SK-MEL-5 (cell line): ENCODE measurements around the gene RPUSD3. TPM values are rescaled to one million over a fixed set of nuclear protein-coding genes. Genes with fewer than 3 reads are reported as not detected.

Experiments used
- DNase-seq: peaks from one replicate; pipeline ENCODE4 v3.0.0-alpha.2; 2016; ENCODE audit warnings: low read depth, low spot score
- in situ Hi-C: cut with HindIII; loops from 2 replicates; pipeline ENCODE4 v1.10.0; 2016; ENCODE audit warnings: low sequenced_read_pairs, high pct_unique_total_duplicates, low pct_unique_long_range_greater_than_20kb
- total RNA-seq: library from RNA; depleted of rRNA; stranded (reverse); fragments of >200 nt; shearing (Covaris generic); gene quantifications from 2 replicates; pipeline ENCODE4 v1.2.3, GENCODE V29; 2014

Gene RPUSD3
- total RNA-seq, 1 experiment from 2014 or later = 125 TPM

DNA sequence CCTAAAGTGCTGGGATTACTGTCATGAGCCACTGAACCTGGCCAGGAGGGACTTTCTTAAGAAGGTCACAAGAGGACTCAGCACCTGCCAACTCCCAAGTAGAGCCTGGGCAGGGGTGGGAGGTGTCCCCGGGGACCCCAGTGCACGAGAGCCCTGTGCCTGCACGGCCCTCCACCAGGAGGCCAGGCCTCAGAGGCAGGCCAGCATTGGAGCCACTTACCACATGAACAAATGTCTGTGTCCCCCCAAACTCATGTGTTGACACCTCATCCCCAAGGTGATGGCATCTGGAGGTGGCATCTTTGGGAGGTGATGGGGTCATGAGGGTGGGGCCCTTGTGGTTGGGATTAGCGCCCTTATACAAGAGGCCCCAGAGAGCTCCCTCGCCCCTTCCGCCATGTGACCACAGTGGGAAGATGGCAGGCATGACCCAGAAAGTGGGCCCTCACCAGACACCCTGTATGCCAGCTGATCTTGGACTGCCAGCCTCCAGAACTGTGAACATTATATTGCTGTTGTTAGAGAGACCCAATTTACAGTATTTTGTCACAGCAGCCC, 3.2 kb upstream of the RPUSD3 start:
- DNase-seq = no peak
- in situ Hi-C loops = no loop called here

DNA sequence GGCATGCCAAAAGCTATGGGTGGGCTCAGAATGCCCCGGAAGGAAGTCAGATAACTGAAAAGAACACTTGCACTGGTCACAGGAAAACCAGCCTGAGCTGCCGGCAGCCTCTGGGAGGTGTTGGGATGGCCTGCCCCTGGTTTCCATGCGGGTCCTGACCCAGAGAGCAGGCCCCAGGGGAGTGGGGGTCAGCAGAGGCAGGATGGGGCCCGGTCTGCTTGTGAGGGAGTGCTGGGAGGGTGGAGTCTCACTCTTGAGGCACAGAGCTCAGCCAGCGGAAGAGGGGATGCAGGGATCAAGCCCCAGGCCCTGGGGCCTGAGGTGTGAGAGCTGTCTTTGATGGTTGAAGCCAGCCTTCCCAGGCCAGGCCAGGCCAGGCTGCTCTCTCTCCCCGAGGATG, 2.4 kb upstream of the RPUSD3 start:
- in situ Hi-C loops = no loop called here
- no peak for DNase-seq

DNA sequence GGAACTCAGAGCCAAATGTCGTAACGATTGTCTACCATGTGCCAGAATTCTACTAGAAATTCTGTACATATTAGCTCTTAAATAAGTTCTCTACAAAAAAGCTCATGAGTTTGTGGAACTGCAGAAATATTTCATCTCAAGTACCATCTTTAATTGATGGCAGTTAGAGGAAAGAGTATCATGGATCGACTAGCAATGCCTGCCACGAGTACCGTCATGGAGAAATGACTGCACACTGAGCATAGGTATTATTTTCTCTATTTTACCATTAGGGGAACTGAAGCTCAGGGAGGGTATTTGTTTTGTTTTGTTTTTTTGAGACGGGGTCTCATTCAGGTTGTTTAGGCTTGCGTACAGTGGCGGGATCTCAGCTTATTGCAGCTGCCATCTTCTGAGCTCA, 2.8 kb downstream of the RPUSD3 start:
- no peak for DNase-seq
- in situ Hi-C loops = no loop called here

- no peak for DNase-seq
- in situ Hi-C loops = no loop called here
These were observed 5.0 kb downstream of the RPUSD3 start for GRCh38 chr3:9838856-9839255.

DNA sequence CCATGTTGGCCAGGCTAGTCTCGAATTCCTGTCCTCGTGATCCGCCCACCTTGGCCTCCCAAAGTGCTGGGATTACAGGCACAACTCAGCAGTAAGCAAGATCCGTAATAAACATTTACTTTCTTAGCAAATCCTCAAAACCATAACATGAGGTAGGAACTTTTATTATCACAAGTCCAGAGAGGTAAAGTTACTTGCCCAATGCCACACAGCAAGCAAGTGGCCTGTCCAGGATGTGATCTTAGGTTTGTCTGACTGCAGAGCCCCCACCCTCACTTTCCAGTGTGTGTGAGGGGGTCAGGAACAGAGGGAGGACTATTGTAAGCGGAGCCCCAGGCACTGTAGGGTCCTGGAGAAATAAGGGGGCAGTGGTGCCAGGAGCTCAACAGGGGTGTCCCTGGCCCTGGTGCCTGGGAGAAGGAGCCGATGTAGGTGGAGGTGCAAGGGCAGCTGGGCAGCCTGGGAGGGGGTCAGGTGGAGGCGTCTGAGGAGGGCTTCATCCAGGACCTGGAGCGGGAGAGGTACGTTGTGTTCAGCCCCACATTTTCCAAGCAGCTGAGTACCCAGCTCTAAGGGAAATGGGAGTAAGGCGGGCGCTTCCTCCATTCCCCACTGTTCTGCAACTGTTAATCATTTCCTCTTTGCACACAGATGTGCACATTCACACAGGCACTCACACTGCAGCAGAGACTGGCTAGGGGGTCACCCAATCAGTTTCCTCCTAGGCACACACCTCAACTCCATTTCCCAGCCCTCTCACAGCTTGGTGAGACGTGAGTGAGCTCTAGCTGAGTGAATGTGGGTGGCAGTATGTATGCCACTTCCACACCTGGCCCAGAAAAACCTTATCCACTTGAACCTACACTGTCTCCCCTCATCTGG, 5.9 kb downstream of the RPUSD3 start:
- in situ Hi-C loops = no loop called here
- DNase-seq = no peak

GRCh38 chr3:9834520-9835380, 9.1 kb downstream of the RPUSD3 start:
- in situ Hi-C loops = no loop called here
- no peak for DNase-seq

DNA sequence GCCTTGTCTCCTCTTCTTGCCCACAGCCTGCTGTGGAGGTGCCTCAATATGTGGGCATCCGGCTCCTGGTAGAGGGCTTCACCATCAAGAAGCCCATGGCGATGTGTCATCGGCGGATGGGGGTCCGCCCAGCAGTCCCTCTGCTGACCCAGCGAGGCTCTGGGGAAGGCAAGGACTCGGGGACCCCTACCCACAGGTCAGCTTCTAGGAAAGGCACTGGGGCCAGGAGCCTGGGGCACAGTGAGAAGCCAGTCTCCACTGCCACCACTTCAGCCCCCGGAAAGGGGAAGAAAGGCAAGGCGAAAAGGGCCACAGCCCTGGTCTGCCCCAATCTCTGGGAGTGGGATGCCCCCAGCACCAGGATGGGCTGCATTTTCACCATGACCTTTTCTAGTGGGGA, 10.7 kb downstream of the RPUSD3 start:
- in situ Hi-C loops = no loop called here
- DNase-seq = no peak

DNA sequence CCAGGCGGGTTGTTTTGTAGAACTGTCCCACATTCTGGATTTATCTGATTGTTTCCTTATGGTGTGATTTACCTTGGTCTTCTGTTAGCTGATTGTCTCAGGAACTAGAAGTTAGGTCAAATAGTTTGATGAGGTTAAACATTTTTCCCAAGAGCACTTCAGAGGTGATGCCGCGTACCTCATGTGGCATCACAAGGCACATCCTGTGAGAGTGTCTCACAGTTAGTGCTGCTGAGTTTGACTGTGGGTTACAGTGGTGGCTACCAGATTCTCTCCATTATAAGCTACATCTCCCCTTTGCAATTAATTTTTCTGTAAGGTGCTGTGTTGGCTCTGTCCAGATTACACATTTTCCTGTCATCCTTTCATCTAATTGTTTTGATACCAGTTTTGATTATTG, 12.6 kb downstream of the RPUSD3 start:
- DNase-seq = no peak
- in situ Hi-C loops = no loop called here

DNA sequence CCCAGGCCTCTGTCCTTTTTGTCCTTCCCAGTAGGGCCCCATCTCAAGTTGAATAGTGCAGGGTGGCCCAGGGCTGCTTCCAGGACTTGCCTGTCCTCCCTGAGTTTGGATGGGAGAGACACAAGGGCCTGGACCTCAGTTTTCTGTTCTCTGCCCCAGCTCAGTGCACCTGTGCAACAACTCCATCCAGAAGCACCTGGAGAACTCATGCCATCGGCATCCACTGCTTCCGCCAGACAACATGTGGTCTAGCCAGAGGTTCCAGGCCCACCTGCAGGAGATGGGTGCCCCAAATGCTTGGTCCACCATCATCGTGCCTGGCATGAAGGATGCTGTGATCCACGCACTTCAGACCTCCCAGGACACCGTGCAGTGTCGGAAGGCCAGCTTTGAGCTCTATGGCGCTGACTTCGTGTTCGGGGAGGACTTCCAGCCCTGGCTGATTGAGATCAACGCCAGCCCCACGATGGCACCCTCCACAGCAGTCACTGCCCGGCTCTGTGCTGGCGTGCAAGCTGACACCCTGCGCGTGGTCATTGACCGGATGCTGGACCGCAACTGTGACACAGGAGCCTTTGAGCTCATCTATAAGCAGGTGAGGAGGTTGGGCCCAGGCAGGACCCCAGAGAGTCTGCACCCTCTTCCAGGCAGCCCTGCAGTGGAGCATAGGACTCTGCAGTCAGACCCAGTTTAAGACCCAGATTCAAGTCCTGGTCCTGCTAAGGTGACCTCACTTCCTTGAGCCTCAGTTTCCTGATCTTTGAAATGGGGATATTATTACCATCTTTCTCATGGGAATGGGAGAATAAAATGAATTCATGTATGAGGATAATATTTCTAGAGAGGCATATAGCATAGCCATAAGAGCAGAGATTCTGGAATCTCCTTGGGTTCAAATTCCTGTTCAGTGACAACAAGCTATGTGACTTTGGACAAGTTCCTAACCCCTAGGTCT, 14.7 kb downstream of the RPUSD3 start:
- no peak for DNase-seq
- in situ Hi-C loops = no loop called here

GRCh38 chr3:9826815-9827573, 16.8 kb downstream of the RPUSD3 start:
- DNase-seq = peak; percentile 69

DNA sequence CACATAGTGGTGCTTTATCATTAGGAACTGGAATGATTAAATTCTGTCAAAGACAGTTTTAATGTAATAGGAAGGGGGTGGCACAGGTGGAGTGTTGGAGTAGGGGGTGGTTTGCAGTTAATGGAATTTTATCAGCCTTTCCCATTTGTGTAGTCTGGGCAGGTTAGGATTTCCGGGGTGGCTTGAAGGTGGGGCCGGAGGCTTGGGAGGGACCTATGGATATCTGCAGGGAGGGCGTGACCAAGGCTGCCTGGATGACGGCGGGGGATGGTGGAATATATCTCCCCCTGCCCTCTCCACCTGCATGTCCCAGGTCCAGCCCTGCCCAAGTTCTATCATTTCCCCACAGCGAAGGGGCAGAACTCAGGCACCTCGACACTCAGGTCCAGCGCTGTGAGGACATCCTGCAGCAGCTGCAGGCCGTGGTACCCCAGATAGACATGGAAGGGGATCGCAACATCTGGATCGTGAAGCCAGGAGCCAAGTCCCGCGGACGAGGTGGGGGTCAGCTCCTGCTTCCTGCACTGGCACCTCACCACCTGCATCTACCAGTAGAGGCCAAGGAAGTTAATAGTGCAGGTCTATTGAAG, 18.3 kb downstream of the RPUSD3 start:
- no peak for DNase-seq
- in situ Hi-C loops = no loop called here

More at GRCh38 chr3:9826815-9827573, 16.8 kb downstream of the RPUSD3 start:
- in situ Hi-C loops = no loop called here

GRCh38 chr3:9820946-9821345, 22.9 kb downstream of the RPUSD3 start:
- peak; percentile 71 for DNase-seq
- in situ Hi-C loops = loop anchor here (25.0 kb wide), 1 partner anchor 141 kb away; the partner anchor contains the start of gene PRRT3

GRCh38 chr3:9820543-9820942, 23.3 kb downstream of the RPUSD3 start:
- in situ Hi-C loops = loop anchor here (25.0 kb wide), 1 partner anchor 142 kb away; the partner anchor contains the start of gene PRRT3
- DNase-seq = no peak

DNA sequence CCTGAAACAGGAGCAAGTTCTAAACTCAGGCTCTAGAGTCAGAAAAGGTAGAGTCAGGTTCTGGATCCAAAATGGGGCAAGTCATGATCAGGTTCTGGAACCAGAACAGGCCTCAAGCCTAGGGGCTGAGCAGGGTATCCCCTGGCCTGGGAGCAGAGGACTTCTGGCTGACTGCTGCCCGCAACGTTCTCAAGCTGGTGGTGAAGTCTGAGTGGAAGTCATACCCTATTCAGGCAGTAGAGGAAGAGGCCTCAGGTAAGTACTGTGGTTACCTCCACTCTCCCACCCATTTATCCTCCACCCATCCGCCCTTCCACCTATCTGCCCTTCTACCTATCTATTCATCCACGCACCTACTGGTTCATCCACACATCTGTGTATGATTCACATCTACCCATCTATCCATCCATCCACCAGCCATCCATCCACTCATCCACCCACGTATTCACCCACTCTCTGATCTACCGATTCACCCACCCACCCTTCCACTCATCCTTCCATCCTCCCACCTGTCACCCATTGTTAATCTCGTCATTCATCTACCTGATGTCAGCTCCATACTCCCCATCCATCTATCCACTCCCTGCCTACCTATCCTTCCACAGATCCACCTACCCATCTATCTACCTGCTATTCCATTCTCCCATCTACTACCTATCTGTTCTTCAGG, 25.0 kb downstream of the RPUSD3 start:
- in situ Hi-C loops = loop anchor here (25.0 kb wide), 1 partner anchor 144 kb away; the partner anchor contains the start of gene PRRT3
- no peak for DNase-seq

DNA sequence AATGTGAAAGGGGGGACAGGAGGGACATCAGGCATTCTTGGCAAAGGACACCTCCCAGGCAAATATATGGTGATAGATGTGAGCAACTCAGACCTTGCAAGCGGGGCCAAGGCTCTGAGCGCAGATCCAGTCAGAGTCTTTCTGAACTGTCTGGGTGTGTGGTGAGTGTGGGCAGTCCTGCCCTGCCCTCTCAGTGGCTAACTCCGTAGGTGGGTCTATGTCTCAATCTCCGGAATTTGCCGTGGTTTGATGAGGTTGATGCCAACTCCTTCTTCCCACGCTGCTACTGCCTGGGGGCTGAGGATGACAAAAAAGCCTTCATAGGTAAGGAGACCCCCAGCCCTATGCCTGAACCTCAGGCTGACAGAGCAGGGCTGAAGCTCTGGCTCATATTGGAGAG, 26.4 kb downstream of the RPUSD3 start:
- DNase-seq = no peak
- in situ Hi-C loops = loop anchor here (25.0 kb wide), 1 partner anchor 145 kb away; the partner anchor contains the start of gene PRRT3
